GM19395 (cell line): ENCODE data around the gene PCGF3.
"Not testable (repeated sequence)": the region's sequence is repeated elsewhere in the genome, so short reads cannot be mapped to it uniquely, and the experiment has no call there.

Experiments used
- ATAC-seq: cut with Tn5 transposase; IDR thresholded peaks from one replicate; pipeline ENCODE4 v1.9.1; 2021; ENCODE audit warnings: mild to moderate bottlenecking, moderate library complexity; ENCODE audit not compliant: unreplicated experiment

Gene PCGF3

DNA sequence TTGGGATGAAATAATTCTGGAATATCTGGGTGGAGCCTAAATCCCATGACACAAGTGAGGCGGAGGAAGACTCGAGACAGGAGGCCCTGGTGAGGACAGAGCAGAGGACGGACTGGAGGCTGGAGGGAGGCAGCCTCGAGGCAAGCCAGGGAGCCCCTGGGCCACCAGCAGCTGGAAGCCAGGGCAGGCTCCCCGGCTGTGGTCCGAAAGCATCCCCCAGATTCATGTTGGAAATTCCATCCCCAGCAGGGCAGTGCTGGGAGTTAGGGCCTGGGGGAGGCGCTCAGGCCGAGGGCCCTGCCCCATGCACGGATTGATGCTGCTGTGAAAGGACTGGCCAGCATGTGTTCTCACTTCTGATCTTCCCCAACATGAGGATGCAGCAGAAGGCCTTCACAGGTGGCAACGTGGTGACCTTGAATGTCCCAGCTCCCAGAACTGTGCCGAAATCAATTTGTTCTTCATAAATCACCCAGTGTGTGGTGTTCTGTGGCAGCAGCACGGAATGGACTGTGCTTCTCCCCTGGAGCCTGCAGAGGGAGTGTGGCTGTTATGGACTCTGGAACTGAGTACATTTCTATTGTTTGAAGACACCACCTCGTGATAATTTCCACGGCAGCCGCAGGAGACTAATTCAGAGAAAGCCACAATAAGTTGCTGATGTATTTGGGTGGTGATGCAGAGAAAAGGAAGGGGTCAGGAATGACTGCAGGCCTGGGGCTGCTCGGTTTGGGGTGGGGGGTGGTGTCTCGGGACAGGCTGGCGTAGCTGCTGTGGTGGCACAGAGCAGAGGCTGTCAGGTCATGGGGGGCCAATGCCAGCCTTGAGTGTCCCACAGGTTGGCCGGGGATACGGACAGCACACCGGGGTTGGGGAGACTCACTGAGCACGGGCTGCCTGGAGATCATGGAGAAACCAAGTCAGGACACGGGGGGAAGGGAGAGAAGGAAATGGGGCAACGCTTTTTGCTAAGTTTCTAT, 56.9 kb downstream of the PCGF3 start:
- no peak for ATAC-seq

GRCh38 chr4:763191-763810, 57.7 kb downstream of the PCGF3 start:
- no peak for ATAC-seq

DNA sequence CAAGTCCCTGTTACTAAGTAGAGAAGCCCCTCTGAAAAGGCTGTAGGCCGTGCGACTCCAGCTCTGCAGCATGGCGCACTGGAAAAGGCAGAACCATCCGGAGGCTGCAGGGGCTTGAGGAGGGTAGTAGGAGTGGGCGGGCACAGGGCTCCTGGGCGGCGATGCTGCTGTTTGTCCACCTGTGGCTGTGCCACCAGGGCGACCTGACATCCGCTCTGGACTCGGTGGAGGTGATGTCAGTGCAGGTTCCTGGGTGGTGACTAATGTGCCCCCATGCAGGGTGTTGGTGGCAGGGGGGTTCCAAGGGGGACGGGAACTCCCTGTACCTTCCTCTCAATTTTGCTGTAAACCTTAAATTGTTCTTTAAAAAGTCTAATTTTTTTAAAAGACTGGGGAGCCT, 58.3 kb downstream of the PCGF3 start:
- no peak for ATAC-seq

DNA sequence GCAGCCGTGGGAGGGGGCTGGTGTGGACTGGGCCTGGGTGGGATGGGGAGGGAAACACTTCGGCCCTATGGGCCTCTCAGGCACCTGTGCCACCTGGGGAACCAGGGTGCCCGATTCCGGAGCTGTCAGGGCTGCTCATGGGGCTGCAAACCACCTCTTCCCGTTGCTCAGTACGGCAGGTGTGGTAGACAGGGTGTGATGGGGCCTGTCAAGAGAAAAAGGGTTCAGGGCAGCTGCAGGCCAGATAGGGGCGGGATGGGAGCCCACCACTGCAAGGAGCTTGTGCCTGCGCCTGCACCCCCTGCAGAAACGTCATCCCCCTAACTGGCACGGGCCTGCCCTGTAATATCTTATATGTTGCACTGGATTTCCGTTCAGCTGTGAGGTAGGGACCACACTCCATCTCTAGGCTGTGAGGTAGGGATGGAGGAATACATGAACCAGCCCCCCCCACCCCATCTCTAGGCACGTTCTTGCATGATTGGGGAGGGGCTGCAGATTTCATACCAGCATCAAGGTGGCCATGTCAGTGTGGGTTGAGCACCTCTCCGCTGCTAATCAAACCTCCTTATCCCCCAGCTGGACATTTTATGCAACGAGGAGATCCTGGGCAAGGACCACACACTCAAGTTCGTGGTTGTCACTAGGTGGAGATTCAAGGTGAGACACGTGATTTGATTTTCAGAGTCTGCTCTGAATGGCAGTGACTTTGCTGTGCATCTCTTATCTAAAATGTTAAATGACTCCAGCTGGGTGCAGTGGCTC, 59.0 kb downstream of the PCGF3 start:
- ATAC-seq: no peak

GRCh38 chr4:766152-766515, 60.5 kb downstream of the PCGF3 start:
- ATAC-seq: no peak

GRCh38 chr4:766559-767283, 61.1 kb downstream of the PCGF3 start:
- no peak for ATAC-seq

DNA sequence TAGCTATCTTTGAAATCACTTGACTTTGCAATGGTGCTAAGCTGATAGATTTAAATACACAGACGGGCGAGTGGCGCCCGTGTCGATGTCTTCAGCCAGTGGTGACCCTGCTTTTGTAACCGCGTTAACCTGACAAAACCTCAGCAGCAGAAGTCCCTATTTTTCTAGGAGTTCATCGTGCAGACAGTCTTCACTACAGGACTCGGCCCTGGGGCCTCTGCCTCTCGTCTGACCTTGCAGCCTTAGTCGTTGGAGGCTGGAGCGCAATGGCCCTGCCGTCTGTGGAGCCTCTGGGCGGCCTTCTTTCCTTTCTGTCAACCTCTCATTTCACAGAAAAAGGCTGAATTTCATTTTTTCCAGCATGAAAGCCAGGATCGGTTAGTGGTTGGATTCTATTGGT, 62.4 kb downstream of the PCGF3 start:
- ATAC-seq: no peak

DNA sequence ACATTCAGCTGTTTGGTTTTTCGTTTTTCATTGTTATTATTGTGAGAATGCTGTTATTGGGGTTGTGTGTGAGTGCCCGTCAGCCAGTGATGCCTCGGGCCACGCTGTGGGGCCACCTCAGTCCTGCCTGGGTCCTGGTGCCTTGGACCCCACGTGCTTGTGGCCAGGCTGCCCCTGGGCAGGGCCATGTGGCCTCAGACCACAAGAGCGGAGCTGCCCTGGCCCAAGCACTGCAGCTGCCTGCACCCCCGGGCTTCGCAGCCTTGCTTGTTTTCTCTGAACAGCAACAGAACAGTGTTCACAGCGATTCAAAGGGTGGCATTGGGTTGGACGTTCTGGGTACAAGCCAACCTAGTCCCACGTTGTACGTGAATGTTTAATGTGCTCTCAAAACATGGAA, 63.4 kb downstream of the PCGF3 start:
- ATAC-seq: no peak

- no peak for ATAC-seq
Measured at GRCh38 chr4:769511-769910, 63.9 kb downstream of the PCGF3 start.

- no peak for ATAC-seq
Measured at GRCh38 chr4:770022-770421, 64.4 kb downstream of the PCGF3 start.

- ATAC-seq: no peak
Measured at GRCh38 chr4:771464-771863, 65.8 kb downstream of the PCGF3 start.

GRCh38 chr4:772118-772517, 66.5 kb downstream of the PCGF3 start:
- ATAC-seq: no peak

GRCh38 chr4:772776-773175, 67.1 kb downstream of the PCGF3 start:
- no peak for ATAC-seq

DNA sequence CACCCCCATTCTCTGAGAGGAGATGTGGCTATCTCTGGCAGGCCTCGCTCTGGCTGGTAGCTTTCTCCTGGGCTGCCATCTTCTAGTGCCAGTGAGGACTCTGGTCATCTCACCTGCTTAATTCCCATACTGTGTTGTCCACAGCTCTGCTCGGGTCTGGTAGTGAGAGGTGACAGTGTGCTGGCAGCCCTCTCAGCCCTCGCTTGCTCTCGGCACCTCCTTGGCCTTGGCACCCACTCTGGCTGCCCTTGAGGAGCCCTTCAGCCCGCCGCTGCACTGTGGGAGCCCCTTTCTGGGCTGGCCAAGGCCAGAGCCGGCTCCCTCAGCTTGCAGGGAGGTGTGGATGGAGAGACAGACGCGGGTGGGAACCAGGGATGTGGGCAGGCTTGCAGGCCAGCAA, 67.6 kb downstream of the PCGF3 start:
- ATAC-seq: no peak

- not testable (repeated sequence) for ATAC-seq
Measured at GRCh38 chr4:774419-775092, 68.9 kb downstream of the PCGF3 start.

- ATAC-seq: not testable (repeated sequence)
Measured at GRCh38 chr4:775485-775884, 69.9 kb downstream of the PCGF3 start.

DNA sequence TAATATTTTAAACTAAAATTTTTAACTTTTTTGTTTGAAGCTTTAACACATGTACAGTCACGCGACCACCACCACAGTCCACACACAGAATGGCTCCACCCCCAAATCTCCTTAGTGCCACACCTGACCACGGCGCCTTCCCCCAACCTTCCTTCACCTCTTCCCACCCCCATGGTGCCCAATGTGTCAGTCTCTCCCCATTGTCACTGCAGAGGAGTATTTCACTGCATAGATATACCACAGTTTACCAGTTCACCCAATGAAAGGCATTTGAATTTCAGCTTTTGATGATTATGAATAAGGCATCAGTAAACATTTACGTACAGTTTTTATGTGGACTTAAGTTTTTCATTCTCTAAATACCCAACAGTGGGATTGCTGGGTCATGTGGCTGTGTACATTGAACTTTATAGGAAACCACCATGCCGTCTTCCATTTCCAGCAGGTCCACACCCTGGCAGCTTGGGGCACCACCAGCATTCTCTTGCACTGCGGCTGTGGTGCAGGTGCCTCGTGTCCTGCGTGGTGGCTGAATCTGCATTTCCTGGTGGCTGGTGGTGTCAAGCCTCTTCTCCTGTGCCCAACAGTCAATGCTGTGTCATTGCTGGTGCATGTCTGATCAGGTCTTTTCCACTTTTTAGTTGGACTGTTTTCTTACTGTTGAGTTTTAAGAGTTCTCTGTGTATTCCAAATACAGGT, 71.3 kb downstream of the PCGF3 start:
- no peak for ATAC-seq

DNA sequence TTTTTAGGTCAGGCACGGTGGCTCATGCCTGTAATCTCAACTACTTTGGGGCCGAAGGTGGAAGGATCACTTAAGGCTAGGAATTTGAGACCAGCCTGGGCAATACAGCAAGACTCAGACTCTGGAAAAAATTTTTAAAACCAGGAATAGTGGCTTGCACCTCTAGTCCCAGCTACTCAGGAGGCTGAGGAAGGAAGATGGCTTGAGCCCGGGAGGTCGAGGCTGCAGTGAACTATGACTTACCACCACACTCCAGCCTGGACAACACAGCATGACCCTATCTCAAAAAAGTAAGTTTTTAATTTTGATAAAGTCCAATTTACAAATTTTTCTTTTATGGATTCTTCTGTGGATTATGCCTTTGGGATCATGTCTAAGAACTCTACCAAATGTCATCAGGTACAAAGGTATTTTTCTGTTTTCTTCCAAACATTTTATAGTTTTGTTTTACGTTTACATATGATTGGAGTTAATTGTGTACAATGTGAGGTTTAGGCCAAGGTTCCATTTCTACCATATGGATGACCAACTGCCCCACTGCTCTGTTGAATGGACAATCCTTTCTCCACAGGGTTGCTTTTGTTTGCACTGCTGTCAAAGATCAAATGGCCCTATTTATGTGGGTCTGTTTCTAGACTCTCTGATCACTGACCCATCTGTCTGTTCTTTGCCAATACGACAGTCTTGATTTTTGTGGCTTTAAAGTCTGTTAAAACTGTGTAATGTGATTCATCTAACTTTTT, 72.1 kb downstream of the PCGF3 start:
- ATAC-seq: no peak

GRCh38 chr4:779555-779954, 73.9 kb downstream of the PCGF3 start:
- no peak for ATAC-seq
